OCI-LY3 (cell line): ENCODE results near the gene DCUN1D1.

Source experiments
- EZH2phosphoT487 ChIP-seq: fragments of 200-600 bp; shearing (Covaris generic); IDR thresholded peaks from 2 replicates; pipeline ENCODE4 v1.6.1; 2018; ENCODE audit warnings: antibody characterized with exemption, mixed run types, low read depth
- TF ChIP-seq, protein P1 (sequence below): fragments of 200-600, 300-600 bp; sonication (generic); IDR thresholded peaks from 2 replicates; pipeline ENCODE4 v1.5.1; 2014; ENCODE audit warnings: antibody characterized with exemption, low read length, low read depth

- TF ChIP-seq, protein P1, sequence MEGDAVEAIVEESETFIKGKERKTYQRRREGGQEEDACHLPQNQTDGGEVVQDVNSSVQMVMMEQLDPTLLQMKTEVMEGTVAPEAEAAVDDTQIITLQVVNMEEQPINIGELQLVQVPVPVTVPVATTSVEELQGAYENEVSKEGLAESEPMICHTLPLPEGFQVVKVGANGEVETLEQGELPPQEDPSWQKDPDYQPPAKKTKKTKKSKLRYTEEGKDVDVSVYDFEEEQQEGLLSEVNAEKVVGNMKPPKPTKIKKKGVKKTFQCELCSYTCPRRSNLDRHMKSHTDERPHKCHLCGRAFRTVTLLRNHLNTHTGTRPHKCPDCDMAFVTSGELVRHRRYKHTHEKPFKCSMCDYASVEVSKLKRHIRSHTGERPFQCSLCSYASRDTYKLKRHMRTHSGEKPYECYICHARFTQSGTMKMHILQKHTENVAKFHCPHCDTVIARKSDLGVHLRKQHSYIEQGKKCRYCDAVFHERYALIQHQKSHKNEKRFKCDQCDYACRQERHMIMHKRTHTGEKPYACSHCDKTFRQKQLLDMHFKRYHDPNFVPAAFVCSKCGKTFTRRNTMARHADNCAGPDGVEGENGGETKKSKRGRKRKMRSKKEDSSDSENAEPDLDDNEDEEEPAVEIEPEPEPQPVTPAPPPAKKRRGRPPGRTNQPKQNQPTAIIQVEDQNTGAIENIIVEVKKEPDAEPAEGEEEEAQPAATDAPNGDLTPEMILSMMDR: no peak
- TF ChIP-seq EZH2phosphoT487: no peak
These were observed 46.9 kb upstream of the DCUN1D1 start for GRCh38 chr3:183027276-183027675.
